HepG2 (cell line): ENCODE data around the gene FBXW12. TPM values are rescaled to one million over a fixed set of nuclear protein-coding genes. Genes with fewer than 3 reads are reported as not detected.
A peak's percentile ranks its signal among the peaks of the same experiment; 100 is the strongest.

Experiments
- BCL6 ChIP-seq: IDR thresholded peaks from 2 replicates; pipeline ENCODE4 v1.6.1; 2016; ENCODE audit warnings: missing genetic modification reagents, missing compliant biosample characterization
- GMEB1 ChIP-seq: sonication (generic); formaldehyde crosslinking; IDR thresholded peaks from 2 replicates; pipeline ENCODE4 v1.5.1; 2020; ENCODE audit warnings: missing genetic modification reagents, mild to moderate bottlenecking, borderline replicate concordance
- HMGA1 ChIP-seq: sonication (generic); formaldehyde crosslinking; conservative IDR thresholded peaks from 2 replicates; pipeline ENCODE4 v1.4.0; 2020; ENCODE audit warnings: missing genetic modification reagents
- MYPOP ChIP-seq: sonication (generic); formaldehyde crosslinking; IDR thresholded peaks from 2 replicates; pipeline ENCODE4 v1.8.1; 2023; ENCODE audit warnings: mild to moderate bottlenecking, moderate library complexity, missing genetic modification reagents
- NPAS2 ChIP-seq: sonication (generic); formaldehyde crosslinking; IDR thresholded peaks from 2 replicates; pipeline ENCODE4 v1.8.0; 2022; ENCODE audit warnings: mild to moderate bottlenecking, missing genetic modification reagents, borderline replicate concordance
- PHB2 ChIP-seq: fragments of 450-650 bp; IDR thresholded peaks from 2 replicates; pipeline ENCODE4 v1.6.1; 2018; ENCODE audit not compliant: partially characterized antibody
- POGZ ChIP-seq: sonication (generic); formaldehyde crosslinking; IDR thresholded peaks from 2 replicates; pipeline ENCODE4 v1.4.0; 2020; ENCODE audit warnings: mild to moderate bottlenecking, missing genetic modification reagents
- POLR2A ChIP-seq, 2 experiments: IDR thresholded peaks; 2 replicates each; pipeline ENCODE4 v1.6.1; 2011; ENCODE audit warnings: low read depth in 2 of 2, low read length in 2 of 2, mild to moderate bottlenecking in 1 of 2, moderate library complexity in 1 of 2; ENCODE audit not compliant: insufficient read depth in 1 of 2
- SAP130 ChIP-seq: IDR thresholded peaks from 2 replicates; pipeline ENCODE4 v1.6.1; 2016; ENCODE audit warnings: low read depth
- SMARCE1 ChIP-seq: fragments of 450-650 bp; IDR thresholded peaks from 2 replicates; pipeline ENCODE4 v1.6.1; 2017; ENCODE audit warnings: borderline replicate concordance
- THAP11 ChIP-seq: IDR thresholded peaks from 2 replicates; pipeline ENCODE4 v1.6.1; 2016; ENCODE audit warnings: missing biosample characterization, missing genetic modification reagents
- U2AF1 ChIP-seq: fragments of 200-400 bp; formaldehyde crosslinking; optimal IDR thresholded peaks from 2 replicates; pipeline ENCODE3; 2017; ENCODE audit warnings: mild to moderate bottlenecking, low read depth, low read length
- ZMYM2 ChIP-seq: sonication (generic); formaldehyde crosslinking; IDR thresholded peaks from 2 replicates; pipeline ENCODE4 v1.8.0; 2022; ENCODE audit warnings: mild to moderate bottlenecking, missing genetic modification reagents
- ZNF326 ChIP-seq: sonication (generic); formaldehyde crosslinking; IDR thresholded peaks from 2 replicates; pipeline ENCODE4 v1.4.0; 2020; ENCODE audit warnings: missing genetic modification reagents, borderline replicate concordance
- ZNF329 ChIP-seq: sonication (generic); formaldehyde crosslinking; IDR thresholded peaks from 2 replicates; pipeline ENCODE4 v1.9.0; 2021; ENCODE audit warnings: low read depth, mild to moderate bottlenecking, missing genetic modification reagents
- ZNF333 ChIP-seq: sonication (generic); formaldehyde crosslinking; IDR thresholded peaks from 2 replicates; pipeline ENCODE4 v1.4.0; 2020; ENCODE audit warnings: mild to moderate bottlenecking, missing genetic modification reagents, borderline replicate concordance
- ZNF570 ChIP-seq: sonication (generic); formaldehyde crosslinking; IDR thresholded peaks from 2 replicates; pipeline ENCODE4 v1.4.0; 2020; ENCODE audit warnings: mild to moderate bottlenecking, missing genetic modification reagents, borderline replicate concordance
- ZNF577 ChIP-seq: sonication (generic); formaldehyde crosslinking; IDR thresholded peaks from 2 replicates; pipeline ENCODE4 v1.4.0; 2020; ENCODE audit warnings: mild to moderate bottlenecking, low read depth, missing genetic modification reagents, borderline replicate concordance
- ZSCAN25 ChIP-seq: sonication (generic); formaldehyde crosslinking; IDR thresholded peaks from 2 replicates; pipeline ENCODE4 v1.8.0; 2022; ENCODE audit warnings: mild to moderate bottlenecking, missing genetic modification reagents
- polyA plus RNA-seq, 8 experiments: library from polyadenylated mRNA; depleted of rRNA in 3 of 8; stranded (reverse) in 7 of 8; unstranded in 1 of 8; fragments of >200 nt; fragmentation: Illumina TruSeq in 4 of 8; extraction: Trizol in 4 of 8; gene quantifications; 2 replicates each; pipeline versions ENCODE4 v1.2.1 to v1.2.3, GENCODE V29; 2011 to 2016; ENCODE audit warnings: low read depth in 4 of 8, missing spikeins in 1 of 8, mixed read lengths in 1 of 8; ENCODE audit not compliant: insufficient read depth in 1 of 8
- total RNA-seq, 5 experiments: library from RNA; depleted of rRNA; stranded (reverse); fragments of >200 nt; fragmentation: Illumina TruSeq; extraction: Trizol; gene quantifications; 2 replicates each; pipeline ENCODE4 v1.2.3, GENCODE V29; 2016; ENCODE audit warnings: low read depth in 1 of 5
- TF ChIP-seq, protein P1 (sequence below): sonication (generic); formaldehyde crosslinking; IDR thresholded peaks from 2 replicates; pipeline ENCODE4 v1.4.0; 2020; ENCODE audit warnings: missing genetic modification reagents
- TF ChIP-seq, protein P2 (sequence below): sonication (generic); formaldehyde crosslinking; IDR thresholded peaks from 2 replicates; pipeline ENCODE4 v1.5.0; 2020; ENCODE audit warnings: mild to moderate bottlenecking, missing genetic modification reagents
- TF ChIP-seq, protein P3 (sequence below): sonication (generic); formaldehyde crosslinking; IDR thresholded peaks from 2 replicates; pipeline ENCODE4 v1.4.0; 2020; ENCODE audit warnings: missing genetic modification reagents
- TF ChIP-seq, protein P4 (sequence below): sonication (generic); formaldehyde crosslinking; IDR thresholded peaks from 2 replicates; pipeline ENCODE4 v1.8.0; 2022; ENCODE audit warnings: missing genetic modification reagents, mild to moderate bottlenecking, borderline replicate concordance

The FBXW12 gene
- total and polyA plus RNA-seq, 2 of the 13 experiments (the other 11 are each of a cell fraction or from before 2014, with no cell fraction given) = not detected

DNA sequence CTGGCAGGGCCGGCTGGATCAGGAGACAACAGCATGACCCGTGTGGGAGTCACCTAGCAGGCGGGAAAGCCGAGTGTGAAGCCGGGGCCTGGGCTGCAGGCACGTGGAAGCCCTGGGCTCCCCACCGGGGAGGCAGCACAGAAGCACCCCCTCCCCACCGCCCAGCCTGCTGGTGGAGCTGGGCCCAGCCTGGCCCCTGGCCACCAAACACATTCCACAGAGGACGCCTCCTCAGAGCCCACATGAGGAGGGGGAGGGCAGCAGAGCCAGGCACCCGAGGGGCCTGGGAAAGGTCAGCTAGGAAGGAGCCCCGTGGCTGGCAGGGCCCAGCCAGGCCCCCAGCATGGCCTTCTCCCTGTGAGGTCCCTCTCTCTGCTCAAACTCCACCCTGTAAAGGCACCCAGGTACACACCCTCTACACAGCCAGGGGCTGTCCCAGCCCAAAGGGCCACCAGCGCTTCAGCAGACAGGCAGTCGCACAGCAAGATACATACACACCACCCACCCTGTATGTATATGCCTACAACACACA lies 53.3 kb downstream of the FBXW12 start (continued):
- TF ChIP-seq, protein P1, sequence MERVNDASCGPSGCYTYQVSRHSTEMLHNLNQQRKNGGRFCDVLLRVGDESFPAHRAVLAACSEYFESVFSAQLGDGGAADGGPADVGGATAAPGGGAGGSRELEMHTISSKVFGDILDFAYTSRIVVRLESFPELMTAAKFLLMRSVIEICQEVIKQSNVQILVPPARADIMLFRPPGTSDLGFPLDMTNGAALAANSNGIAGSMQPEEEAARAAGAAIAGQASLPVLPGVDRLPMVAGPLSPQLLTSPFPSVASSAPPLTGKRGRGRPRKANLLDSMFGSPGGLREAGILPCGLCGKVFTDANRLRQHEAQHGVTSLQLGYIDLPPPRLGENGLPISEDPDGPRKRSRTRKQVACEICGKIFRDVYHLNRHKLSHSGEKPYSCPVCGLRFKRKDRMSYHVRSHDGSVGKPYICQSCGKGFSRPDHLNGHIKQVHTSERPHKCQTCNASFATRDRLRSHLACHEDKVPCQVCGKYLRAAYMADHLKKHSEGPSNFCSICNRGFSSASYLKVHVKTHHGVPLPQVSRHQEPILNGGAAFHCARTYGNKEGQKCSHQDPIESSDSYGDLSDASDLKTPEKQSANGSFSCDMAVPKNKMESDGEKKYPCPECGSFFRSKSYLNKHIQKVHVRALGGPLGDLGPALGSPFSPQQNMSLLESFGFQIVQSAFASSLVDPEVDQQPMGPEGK (CRISPR knock-in tag) = peak; percentile 49; the same call in 1 of the 2 replicates
- TF ChIP-seq, protein P2, sequence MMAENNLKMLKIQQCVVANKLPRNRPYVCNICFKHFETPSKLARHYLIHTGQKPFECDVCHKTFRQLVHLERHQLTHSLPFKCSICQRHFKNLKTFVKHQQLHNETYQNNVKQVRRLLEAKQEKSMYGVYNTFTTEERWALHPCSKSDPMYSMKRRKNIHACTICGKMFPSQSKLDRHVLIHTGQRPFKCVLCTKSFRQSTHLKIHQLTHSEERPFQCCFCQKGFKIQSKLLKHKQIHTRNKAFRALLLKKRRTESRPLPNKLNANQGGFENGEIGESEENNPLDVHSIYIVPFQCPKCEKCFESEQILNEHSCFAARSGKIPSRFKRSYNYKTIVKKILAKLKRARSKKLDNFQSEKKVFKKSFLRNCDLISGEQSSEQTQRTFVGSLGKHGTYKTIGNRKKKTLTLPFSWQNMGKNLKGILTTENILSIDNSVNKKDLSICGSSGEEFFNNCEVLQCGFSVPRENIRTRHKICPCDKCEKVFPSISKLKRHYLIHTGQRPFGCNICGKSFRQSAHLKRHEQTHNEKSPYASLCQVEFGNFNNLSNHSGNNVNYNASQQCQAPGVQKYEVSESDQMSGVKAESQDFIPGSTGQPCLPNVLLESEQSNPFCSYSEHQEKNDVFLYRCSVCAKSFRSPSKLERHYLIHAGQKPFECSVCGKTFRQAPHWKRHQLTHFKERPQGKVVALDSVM (CRISPR knock-in tag) = no peak
- TF ChIP-seq HMGA1 (CRISPR knock-in tag) (no peak), ZNF570 (CRISPR knock-in tag) (no peak), THAP11 (no peak), ZNF577 (no peak), SAP130 (CRISPR knock-in tag) (no peak), ZSCAN25 (no peak), U2AF1 (no peak), POLR2A (IDR thresholded peaks at IDR 0.05; ENCODE audit: insufficient read depth in 1 of 2, low read depth in 2 of 2, low read length in 2 of 2) (peak in 1 of 2 experiments; percentile 21; a peak in 1 of 4 replicates), PHB2 (no peak), ZNF333 (CRISPR knock-in tag) (no peak), GMEB1 (no peak), BCL6 (no peak), ZMYM2 (CRISPR knock-in tag) (no peak), SMARCE1 (no peak), POGZ (no peak), ZNF329 (no peak), MYPOP (CRISPR knock-in tag) (no peak), ZNF326 (no peak), NPAS2 (CRISPR knock-in tag) (no peak)
- TF ChIP-seq, protein P3, sequence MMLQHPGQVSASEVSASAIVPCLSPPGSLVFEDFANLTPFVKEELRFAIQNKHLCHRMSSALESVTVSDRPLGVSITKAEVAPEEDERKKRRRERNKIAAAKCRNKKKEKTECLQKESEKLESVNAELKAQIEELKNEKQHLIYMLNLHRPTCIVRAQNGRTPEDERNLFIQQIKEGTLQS (CRISPR knock-in tag) = no peak
- TF ChIP-seq, protein P4, sequence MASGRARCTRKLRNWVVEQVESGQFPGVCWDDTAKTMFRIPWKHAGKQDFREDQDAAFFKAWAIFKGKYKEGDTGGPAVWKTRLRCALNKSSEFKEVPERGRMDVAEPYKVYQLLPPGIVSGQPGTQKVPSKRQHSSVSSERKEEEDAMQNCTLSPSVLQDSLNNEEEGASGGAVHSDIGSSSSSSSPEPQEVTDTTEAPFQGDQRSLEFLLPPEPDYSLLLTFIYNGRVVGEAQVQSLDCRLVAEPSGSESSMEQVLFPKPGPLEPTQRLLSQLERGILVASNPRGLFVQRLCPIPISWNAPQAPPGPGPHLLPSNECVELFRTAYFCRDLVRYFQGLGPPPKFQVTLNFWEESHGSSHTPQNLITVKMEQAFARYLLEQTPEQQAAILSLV (CRISPR knock-in tag) = no peak
